Measurements from ENCODE around the gene OSBPL7. TPM values are rescaled to one million over a fixed set of nuclear protein-coding genes. Genes with fewer than 3 reads are reported as not detected.
A peak's percentile ranks its signal among the peaks of the same experiment; 100 is the strongest.

Gene OSBPL7
- total and polyA plus RNA-seq, 2 of the 13 experiments (the other 11 are each of a cell fraction or from before 2014, with no cell fraction given): 4.7 to 6.6 TPM

- TF ChIP-seq ZNF687 (CRISPR knock-in tag; IDR thresholded peaks at IDR 0.05) (peak; percentile 95), KIAA2018 (CRISPR knock-in tag; IDR thresholded peaks at IDR 0.05; ENCODE audit: borderline replicate concordance) (0 out of 2 replicates have a peak, but pooled peaks have one; percentile 22), ZNF556 (CRISPR knock-in tag; IDR thresholded peaks at IDR 0.05; ENCODE audit: borderline replicate concordance) (peak; percentile 69; the same call in 1 of the 2 replicates), ZKSCAN5 (CRISPR knock-in tag; IDR thresholded peaks at IDR 0.05) (no peak), SOX6 (IDR thresholded peaks at IDR 0.05) (no peak), SOX6 (CRISPR knock-in tag; IDR thresholded peaks at IDR 0.05) (peak; percentile 65), ZNF761 (CRISPR knock-in tag; conservative IDR thresholded peaks at IDR 0.05) (peak; percentile 68; the same call in 1 of the 2 replicates), LRRFIP1 (CRISPR knock-in tag; conservative IDR thresholded peaks at IDR 0.05) (no peak), THAP11 (CRISPR knock-in tag; IDR thresholded peaks at IDR 0.05) (peak; percentile 80), CC2D1A (CRISPR knock-in tag; IDR thresholded peaks at IDR 0.05) (no peak), WIZ (CRISPR knock-in tag; IDR thresholded peaks at IDR 0.05) (0 out of 2 replicates have a peak, but pooled peaks have one; percentile 79), ZNF883 (CRISPR knock-in tag; IDR thresholded peaks at IDR 0.05; ENCODE audit: not compliant biosample characterization) (peak; percentile 88), RFX5 (IDR thresholded peaks at IDR 0.05; ENCODE audit: low read depth, low read length) (no peak), FLYWCH1 (CRISPR knock-in tag; IDR thresholded peaks at IDR 0.05) (no peak)
These were observed 19.3 kb upstream of the OSBPL7 start, which contains the start of gene SCRN2 (continued) for GRCh38 chr17:47840742-47841487.

Measured in HepG2 (cell line).